ENCODE data around the gene PSMD5. TPM values are rescaled to one million over a fixed set of nuclear protein-coding genes. Genes with fewer than 3 reads are reported as not detected.

Gene PSMD5
- total and polyA plus RNA-seq, 11 donors, result 4.8 to 17.9 (median 13.4) TPM

- 91 to 100% (median 93%) methylated on average over 1 to 12 of the region's 12 CpGs for WGBS, 4 donors
- H3K4me1 ChIP-seq, result peaks cover 0 to 3% (median 0%) of the 10 kb centered on the region in 12 donors
These were observed 19.7 kb upstream of the PSMD5 start for GRCh38 chr9:120862452-120862851.

GRCh38 chr9:120861935-120862334 is 19.2 kb upstream of the PSMD5 start:
- DNase-seq (no peak), ATAC-seq (no peak)
- Histone ChIP-seq H3K27me3 (no peaks in the 10 kb centered on the region), H3K27ac (no peak overlapping the region), H3K36me3 (peaks cover 0 to 97% (median 57%) of the 10 kb centered on the region in 9 donors), H3K9me3 (no peaks in the 10 kb centered on the region), H3K4me3 (no peak overlapping the region), H3K4me1 (peaks cover 0 to 5% (median 0%) of the 10 kb centered on the region in 12 donors)
- 96 to 97% (median 97%) methylated on average over 6 of the region's 6 CpGs for WGBS, 4 donors
- TF ChIP-seq POLR2A (IDR thresholded peaks at IDR 0.05), result no peak
- no peak for TF ChIP-seq CTCF (IDR thresholded peaks at IDR 0.05)
- intact Hi-C loops (cut with DNase I), result no loop called here

More at GRCh38 chr9:120862452-120862851, 19.7 kb upstream of the PSMD5 start:
- DNase-seq, result no peak
- no peak for ATAC-seq
- TF ChIP-seq POLR2A (IDR thresholded peaks at IDR 0.05) (no peak), CTCF (IDR thresholded peaks at IDR 0.05) (no peak)
- peaks cover 0 to 95% (median 58%) of the 10 kb centered on the region in 9 donors for H3K36me3 ChIP-seq
- no peaks in the 10 kb centered on the region for H3K9me3 ChIP-seq
- no peak overlapping the region for H3K27ac ChIP-seq
- intact Hi-C loops (cut with DNase I), result no loop called here
- H3K27me3 ChIP-seq, result no peaks in the 10 kb centered on the region
- H3K4me3 ChIP-seq, result no peak overlapping the region

GRCh38 chr9:120860083-120860482 is 17.4 kb upstream of the PSMD5 start:
- no peak for DNase-seq
- ATAC-seq, result no peak
- 95 to 97% (median 96%) methylated on average over 9 to 11 of the region's 11 CpGs for WGBS, 4 donors
- Histone ChIP-seq H3K27ac (no peak overlapping the region), H3K4me1 (peaks cover 0 to 10% (median 0%) of the 10 kb centered on the region in 12 donors), H3K9me3 (no peaks in the 10 kb centered on the region), H3K4me3 (no peak overlapping the region), H3K36me3 (peaks cover 0 to 89% (median 49%) of the 10 kb centered on the region in 9 donors), H3K27me3 (no peaks in the 10 kb centered on the region)
- intact Hi-C loops (cut with DNase I), result no loop called here
- TF ChIP-seq CTCF (IDR thresholded peaks at IDR 0.05), result no peak
- no peak for TF ChIP-seq POLR2A (IDR thresholded peaks at IDR 0.05)

GRCh38 chr9:120859361-120859760 is 16.6 kb upstream of the PSMD5 start:
- ATAC-seq (no peak), DNase-seq (no peak)
- H3K4me1 ChIP-seq, result peaks cover 0 to 10% (median 0%) of the 10 kb centered on the region in 12 donors
- H3K9me3 ChIP-seq, result no peaks in the 10 kb centered on the region
- peaks cover 0 to 89% (median 49%) of the 10 kb centered on the region in 9 donors for H3K36me3 ChIP-seq
- no peak overlapping the region for H3K4me3 ChIP-seq
- TF ChIP-seq POLR2A (IDR thresholded peaks at IDR 0.05) (no peak), CTCF (IDR thresholded peaks at IDR 0.05) (no peak)
- intact Hi-C loops (cut with DNase I), result no loop called here
- H3K27ac ChIP-seq, result no peak overlapping the region
- WGBS, 4 donors, result 75 to 83% (median 81%) methylated on average over 6 of the region's 6 CpGs
- no peaks in the 10 kb centered on the region for H3K27me3 ChIP-seq

Data from heart left ventricle (tissue), 16 donors.